Memory B cell (primary cell): ENCODE results near the gene C6orf62.
"Not testable (repeated sequence)": the region's sequence is repeated elsewhere in the genome, so short reads cannot be mapped to it uniquely, and the experiment has no call there.

Experiments
- ATAC-seq: fragments of 150-1000 bp; cut with Tn5 transposase; 2 replicates; pipeline ENCODE4 v1.10.0; 2021; ENCODE audit warnings: low read depth, mild to moderate bottlenecking, moderate library complexity
- DNase-seq, 2 donors: peaks; one replicate each; pipeline ENCODE4 v3.0.0; 2022; ENCODE audit warnings: low spot score in 2 of 2
- H3K27ac Mint-ChIP-seq: one replicate; pipeline ENCODE4 v1.8.0; 2022; ENCODE audit warnings: mild to moderate bottlenecking, moderate library complexity, mixed read lengths
- H3K27me3 Mint-ChIP-seq: one replicate; pipeline ENCODE4 v1.8.0; 2022; ENCODE audit warnings: mixed read lengths
- H3K36me3 Mint-ChIP-seq: one replicate; pipeline ENCODE4 v1.8.0; 2022; ENCODE audit warnings: mild to moderate bottlenecking, mixed read lengths
- H3K4me1 Mint-ChIP-seq: one replicate; pipeline ENCODE4 v1.8.0; 2022; ENCODE audit warnings: mixed read lengths
- H3K4me3 Mint-ChIP-seq: one replicate; pipeline ENCODE4 v1.8.0; 2022; ENCODE audit warnings: mild to moderate bottlenecking, moderate library complexity, mixed read lengths
- H3K9me3 Mint-ChIP-seq: one replicate; pipeline ENCODE4 v1.8.0; 2022; ENCODE audit warnings: mixed read lengths

Gene C6orf62

GRCh38 chr6:24730653-24731052 is 11.7 kb upstream of the C6orf62 start:
- H3K4me1 Mint-ChIP-seq, H3K4me3 Mint-ChIP-seq, H3K27ac Mint-ChIP-seq, H3K27me3 Mint-ChIP-seq, ATAC-seq, H3K36me3 Mint-ChIP-seq, DNase-seq: not testable (repeated sequence)
- H3K9me3 Mint-ChIP-seq = peaks cover 11% of the 10 kb centered on the region

- Mint-ChIP-seq H3K9me3 (no peaks in the 10 kb centered on the region), H3K36me3 (peaks cover 10% of the 10 kb centered on the region), H3K4me3 (no peak overlapping the region), H3K27ac (no peak overlapping the region), H3K4me1 (peaks cover 8% of the 10 kb centered on the region), H3K27me3 (no peaks in the 10 kb centered on the region)
- DNase-seq (no peak), ATAC-seq (no peak)
These were observed 4.3 kb upstream of the C6orf62 start for GRCh38 chr6:24723270-24723669.

GRCh38 chr6:24721461-24722215 is 2.7 kb upstream of the C6orf62 start:
- no peaks in the 10 kb centered on the region for H3K27me3 Mint-ChIP-seq
- H3K27ac Mint-ChIP-seq = peak overlapping the region; percentile 100
- no peaks in the 10 kb centered on the region for H3K9me3 Mint-ChIP-seq
- H3K4me1 Mint-ChIP-seq = peaks cover 19% of the 10 kb centered on the region
- H3K4me3 Mint-ChIP-seq = peak overlapping the region; percentile 89
- DNase-seq = no peak
- peak; percentile 51 for ATAC-seq
- peaks cover 14% of the 10 kb centered on the region for H3K36me3 Mint-ChIP-seq

GRCh38 chr6:24720604-24721460 is 1.9 kb upstream of the C6orf62 start:
- Mint-ChIP-seq H3K9me3 (no peaks in the 10 kb centered on the region), H3K4me3 (peak overlapping the region; percentile 89), H3K36me3 (peaks cover 17% of the 10 kb centered on the region), H3K27ac (peak overlapping the region; percentile 100), H3K27me3 (no peaks in the 10 kb centered on the region), H3K4me1 (peaks cover 19% of the 10 kb centered on the region)
- DNase-seq (peak; percentile 94 to 99), ATAC-seq (peak; percentile 75)

GRCh38 chr6:24720131-24720603 is 1.2 kb upstream of the C6orf62 start:
- Mint-ChIP-seq H3K4me1 (peaks cover 22% of the 10 kb centered on the region), H3K27me3 (no peaks in the 10 kb centered on the region), H3K36me3 (peaks cover 17% of the 10 kb centered on the region), H3K9me3 (no peaks in the 10 kb centered on the region), H3K4me3 (peak overlapping the region; percentile 89), H3K27ac (peak overlapping the region; percentile 100)
- DNase-seq = peak; percentile 65 to 67
- ATAC-seq = peak; percentile 28

GRCh38 chr6:24718449-24719124 is 367 bp downstream of the C6orf62 start:
- H3K4me1 Mint-ChIP-seq = peaks cover 23% of the 10 kb centered on the region
- DNase-seq = no peak

GRCh38 chr6:24716602-24717148 is 2.3 kb downstream of the C6orf62 start:
- not testable (repeated sequence) for H3K27ac Mint-ChIP-seq, H3K27me3 Mint-ChIP-seq, ATAC-seq, H3K9me3 Mint-ChIP-seq, DNase-seq
- Mint-ChIP-seq H3K36me3 (peaks cover 27% of the 10 kb centered on the region), H3K4me1 (peaks cover 32% of the 10 kb centered on the region), H3K4me3 (peak overlapping the region; percentile 22)

More at GRCh38 chr6:24718449-24719124, 367 bp downstream of the C6orf62 start:
- H3K36me3 Mint-ChIP-seq = peaks cover 20% of the 10 kb centered on the region
- peak overlapping the region; percentile 100 for H3K27ac Mint-ChIP-seq
- no peaks in the 10 kb centered on the region for H3K27me3 Mint-ChIP-seq
- no peaks in the 10 kb centered on the region for H3K9me3 Mint-ChIP-seq
- no peak for ATAC-seq
- peak overlapping the region; percentile 89 for H3K4me3 Mint-ChIP-seq

- peak overlapping the region; percentile 56 for H3K27ac Mint-ChIP-seq
These were observed 8.2 kb downstream of the C6orf62 start for GRCh38 chr6:24710519-24711303.

GRCh38 chr6:24709014-24709711 is 9.8 kb downstream of the C6orf62 start:
- Mint-ChIP-seq H3K27ac (peak overlapping the region; percentile 31), H3K9me3 (no peaks in the 10 kb centered on the region), H3K27me3 (no peaks in the 10 kb centered on the region), H3K4me1 (peaks cover 24% of the 10 kb centered on the region), H3K4me3 (no peak overlapping the region), H3K36me3 (peaks cover 22% of the 10 kb centered on the region)
- ATAC-seq = peak; percentile 34
- no peak for DNase-seq

More at GRCh38 chr6:24710519-24711303, 8.2 kb downstream of the C6orf62 start:
- Mint-ChIP-seq H3K9me3 (no peaks in the 10 kb centered on the region), H3K27me3 (no peaks in the 10 kb centered on the region), H3K4me3 (no peak overlapping the region), H3K36me3 (peaks cover 21% of the 10 kb centered on the region), H3K4me1 (peaks cover 24% of the 10 kb centered on the region)
- no peak for ATAC-seq
- no peak for DNase-seq

- DNase-seq (no peak), ATAC-seq (no peak)
- Mint-ChIP-seq H3K4me3 (no peak overlapping the region), H3K27me3 (no peaks in the 10 kb centered on the region), H3K36me3 (peaks cover 25% of the 10 kb centered on the region), H3K4me1 (peaks cover 25% of the 10 kb centered on the region), H3K27ac (no peak overlapping the region), H3K9me3 (no peaks in the 10 kb centered on the region)
These were observed 10.3 kb downstream of the C6orf62 start for GRCh38 chr6:24708612-24709011.

GRCh38 chr6:24704468-24704867 is 14.5 kb downstream of the C6orf62 start:
- Mint-ChIP-seq H3K4me3 (no peak overlapping the region), H3K27me3 (no peaks in the 10 kb centered on the region), H3K27ac (peak overlapping the region; percentile 6), H3K4me1 (peaks cover 13% of the 10 kb centered on the region), H3K36me3 (peaks cover 16% of the 10 kb centered on the region), H3K9me3 (no peaks in the 10 kb centered on the region)
- DNase-seq = no peak
- ATAC-seq = no peak

GRCh38 chr6:24702720-24703282 is 16.2 kb downstream of the C6orf62 start:
- Mint-ChIP-seq H3K4me3 (no peak overlapping the region), H3K27ac (peak overlapping the region; percentile 6), H3K4me1 (peaks cover 8% of the 10 kb centered on the region), H3K27me3 (no peaks in the 10 kb centered on the region), H3K9me3 (no peaks in the 10 kb centered on the region), H3K36me3 (peaks cover 16% of the 10 kb centered on the region)
- DNase-seq (no peak), ATAC-seq (no peak)
